Activated naive CD4-positive, alpha-beta T cell treated with anti-CD3 and anti-CD28 coated beads, Interleukin-2, amount 50 U/mL, for 72 hours (primary cell): ENCODE data around the gene HOXD9. TPM values are rescaled to one million over a fixed set of nuclear protein-coding genes. Genes with fewer than 3 reads are reported as not detected.

ENCODE experiments used
- ATAC-seq, 2 donors: fragments of 150-1000 bp; cut with Tn5 transposase; 2 replicates each; pipeline ENCODE4 v1.10.0; 2021; ENCODE audit warnings: mild to moderate bottlenecking in 2 of 2, moderate library complexity in 2 of 2
- DNase-seq, 2 donors: peaks; one replicate each; pipeline ENCODE4 v3.0.0; 2021 to 2022; ENCODE audit warnings: low spot score in 2 of 2
- H3K27ac Mint-ChIP-seq, 2 donors: one replicate each; pipeline ENCODE4 v1.8.0; 2022; ENCODE audit warnings: mild to moderate bottlenecking in 2 of 2, mixed read lengths in 2 of 2
- H3K36me3 Mint-ChIP-seq, 2 donors: one replicate each; pipeline ENCODE4 v1.8.0; 2022; ENCODE audit warnings: mixed read lengths in 2 of 2
- H3K9me3 Mint-ChIP-seq, 2 donors: one replicate each; pipeline ENCODE4 v1.8.0; 2022; ENCODE audit warnings: mixed read lengths in 2 of 2
- total RNA-seq, 2 donors: library from RNA; stranded (reverse); gene quantifications; one replicate each; pipeline ENCODE4 v1.2.3, GENCODE V29; 2022

The HOXD9 gene
- total RNA-seq, 2 donors from 2014 or later = not detected

DNA sequence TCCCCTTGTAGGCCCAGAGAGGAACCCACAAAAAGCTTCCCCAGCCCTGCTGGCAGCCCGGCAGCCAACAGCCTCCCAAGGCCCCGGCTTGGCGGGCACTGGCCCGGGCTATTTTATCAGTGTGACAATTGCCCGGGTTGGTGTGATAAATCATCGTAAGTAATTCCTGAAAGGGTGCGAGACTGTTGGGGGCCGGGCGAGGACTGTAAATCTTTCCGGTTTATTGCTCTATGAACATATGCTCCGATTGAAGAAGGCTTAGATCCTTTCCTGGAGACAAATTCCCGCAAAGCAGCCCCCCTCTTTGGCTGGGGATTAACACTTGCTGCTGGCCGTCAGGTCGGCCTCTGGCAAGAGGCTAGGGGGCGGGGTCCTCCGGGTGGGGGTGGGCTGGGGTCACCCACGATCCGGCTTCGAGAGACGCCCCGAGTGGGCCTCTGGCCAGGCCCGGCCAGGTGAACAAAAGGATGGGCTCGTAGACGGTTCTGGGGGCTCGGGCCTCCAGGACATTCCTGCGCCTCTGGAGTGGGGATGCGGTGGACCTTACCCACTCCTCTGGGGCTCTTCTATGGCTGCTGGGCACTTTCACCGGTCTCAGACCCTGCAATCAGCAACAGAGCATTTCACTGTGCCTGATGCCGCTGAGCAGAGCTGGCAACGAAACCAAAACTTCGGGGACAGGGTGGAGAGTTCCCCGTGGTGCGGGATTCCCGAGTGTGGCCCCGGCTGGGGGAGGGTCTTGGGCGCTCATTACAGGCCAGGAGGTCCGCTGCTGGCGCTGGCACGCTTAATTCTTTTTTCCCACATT lies 36.5 kb downstream of the HOXD9 start:
- Mint-ChIP-seq H3K27ac (no peak overlapping the region), H3K9me3 (peaks cover 2 to 6% of the 10 kb centered on the region in 2 donors), H3K36me3 (peaks cover 16 to 37% of the 10 kb centered on the region in 2 donors)
- DNase-seq (no peak), ATAC-seq (no peak)

DNA sequence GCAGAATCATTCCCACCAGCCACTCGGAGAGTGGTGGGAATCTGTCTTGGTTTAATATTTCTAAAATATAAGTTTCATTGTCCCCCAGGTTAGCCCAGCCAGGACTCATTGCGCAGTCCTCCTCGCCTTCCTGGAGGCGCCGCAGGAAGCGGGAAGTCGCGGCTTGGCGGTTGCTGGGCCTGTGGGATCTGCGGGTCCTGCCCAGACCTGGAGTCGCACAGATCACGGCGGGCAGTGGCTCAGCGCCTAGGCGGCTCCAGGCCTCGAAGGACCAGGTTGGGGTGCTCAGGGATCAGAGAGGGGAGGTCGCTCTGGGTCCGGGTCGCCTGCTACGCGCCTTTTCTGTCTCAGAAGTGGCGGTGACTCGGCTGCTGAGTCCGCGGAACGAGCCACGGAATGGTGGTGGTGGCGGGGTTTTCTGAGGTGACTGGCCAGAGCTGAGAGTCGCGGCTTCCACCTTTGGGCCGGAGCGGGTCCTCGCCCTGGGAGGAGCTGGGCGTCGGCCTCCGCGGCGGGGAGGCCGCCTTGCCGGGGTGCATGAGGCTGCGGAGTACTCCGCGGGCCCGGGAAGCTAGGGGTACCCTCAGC lies 37.2 kb downstream of the HOXD9 start:
- no peak for ATAC-seq
- no peak for DNase-seq
- H3K36me3 Mint-ChIP-seq = peaks cover 19 to 42% of the 10 kb centered on the region in 2 donors
- H3K9me3 Mint-ChIP-seq = peaks cover 5 to 8% of the 10 kb centered on the region in 2 donors
- H3K27ac Mint-ChIP-seq = no peak overlapping the region

DNA sequence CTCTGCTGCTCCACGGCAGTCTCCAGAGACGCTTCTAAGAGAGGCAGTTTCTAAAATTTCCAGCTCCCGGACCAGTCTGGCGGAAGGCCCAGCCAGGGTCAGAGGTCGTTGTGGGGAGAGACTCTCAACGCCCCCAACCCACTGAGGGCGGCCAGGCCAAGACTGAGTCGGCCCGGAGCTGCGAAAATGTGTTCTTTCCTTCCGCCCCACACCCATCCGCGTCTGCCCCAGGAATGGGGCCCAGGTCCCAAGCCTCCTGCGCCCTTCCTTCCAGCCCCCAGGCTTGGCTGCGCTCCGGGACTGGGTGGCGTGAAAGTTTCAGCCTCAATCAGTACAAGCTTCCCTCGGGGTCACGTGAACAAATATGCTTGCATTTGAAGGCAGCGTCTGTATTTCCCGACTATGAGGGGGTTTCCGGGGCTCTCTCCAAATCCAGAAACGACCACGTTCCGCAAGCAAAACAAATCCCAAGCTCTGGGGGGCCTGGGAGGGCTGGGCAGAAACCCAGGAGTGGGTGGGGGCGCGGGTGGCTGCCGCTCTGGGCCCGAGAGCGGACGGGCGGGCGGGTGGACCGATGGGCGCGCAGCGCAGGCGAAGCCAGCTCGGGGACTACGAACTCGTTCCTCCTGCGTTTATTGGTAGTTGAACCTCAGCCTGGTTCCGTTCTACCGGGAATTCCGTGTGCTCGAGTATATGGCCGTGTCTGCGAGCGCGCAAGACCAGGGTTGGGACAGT lies 37.9 kb downstream of the HOXD9 start:
- H3K9me3 Mint-ChIP-seq = peaks cover 5 to 8% of the 10 kb centered on the region in 2 donors
- no peak for DNase-seq
- H3K36me3 Mint-ChIP-seq = peaks cover 19 to 42% of the 10 kb centered on the region in 2 donors
- no peak for ATAC-seq
- peak overlapping the region in 1 of 2 donors; percentile 55 for H3K27ac Mint-ChIP-seq

DNA sequence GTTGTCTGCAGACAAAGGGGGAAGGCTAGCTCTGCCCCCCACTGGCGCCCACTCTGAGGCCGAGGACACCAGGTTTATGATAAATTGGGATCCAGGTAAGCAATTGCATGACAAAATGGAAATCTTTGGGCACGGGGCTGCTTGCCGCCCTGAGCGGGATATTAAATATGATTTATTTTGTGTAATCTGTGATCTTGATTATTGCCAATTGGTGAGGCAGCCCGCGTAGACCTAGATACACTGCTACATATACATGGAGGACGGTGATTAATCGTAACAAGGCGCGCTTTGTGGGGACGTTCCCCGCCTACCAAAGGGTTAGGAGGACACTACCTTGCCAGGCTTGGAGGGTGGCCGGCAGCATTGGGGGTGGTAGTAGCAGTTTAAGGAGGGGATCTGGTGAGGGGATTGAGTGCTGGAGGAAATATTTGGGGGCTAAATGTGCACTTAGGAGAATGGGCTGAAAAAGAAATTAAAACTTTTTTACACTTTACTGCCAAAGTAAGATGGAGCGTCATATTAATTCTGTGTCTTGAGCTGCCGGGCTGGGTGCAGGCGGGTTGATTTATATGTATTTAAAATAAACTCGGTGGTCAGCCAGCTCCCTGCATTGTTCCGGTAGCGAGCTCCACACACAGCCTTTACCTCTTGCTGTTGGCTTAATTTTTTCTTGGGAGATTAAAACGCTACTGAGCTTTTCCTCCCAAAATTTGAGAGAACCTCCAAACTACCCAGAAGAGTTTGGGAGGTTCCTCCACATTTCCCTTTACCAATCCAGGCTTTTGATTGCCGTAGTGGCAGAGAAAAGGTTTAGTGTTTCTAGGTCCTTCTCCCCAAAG lies 38.7 kb downstream of the HOXD9 start:
- H3K27ac Mint-ChIP-seq = peak overlapping the region in 1 of 2 donors; percentile 29
- peaks cover 5 to 8% of the 10 kb centered on the region in 2 donors for H3K9me3 Mint-ChIP-seq
- no peak for ATAC-seq
- H3K36me3 Mint-ChIP-seq = peaks cover 19 to 42% of the 10 kb centered on the region in 2 donors
- DNase-seq = no peak

DNA sequence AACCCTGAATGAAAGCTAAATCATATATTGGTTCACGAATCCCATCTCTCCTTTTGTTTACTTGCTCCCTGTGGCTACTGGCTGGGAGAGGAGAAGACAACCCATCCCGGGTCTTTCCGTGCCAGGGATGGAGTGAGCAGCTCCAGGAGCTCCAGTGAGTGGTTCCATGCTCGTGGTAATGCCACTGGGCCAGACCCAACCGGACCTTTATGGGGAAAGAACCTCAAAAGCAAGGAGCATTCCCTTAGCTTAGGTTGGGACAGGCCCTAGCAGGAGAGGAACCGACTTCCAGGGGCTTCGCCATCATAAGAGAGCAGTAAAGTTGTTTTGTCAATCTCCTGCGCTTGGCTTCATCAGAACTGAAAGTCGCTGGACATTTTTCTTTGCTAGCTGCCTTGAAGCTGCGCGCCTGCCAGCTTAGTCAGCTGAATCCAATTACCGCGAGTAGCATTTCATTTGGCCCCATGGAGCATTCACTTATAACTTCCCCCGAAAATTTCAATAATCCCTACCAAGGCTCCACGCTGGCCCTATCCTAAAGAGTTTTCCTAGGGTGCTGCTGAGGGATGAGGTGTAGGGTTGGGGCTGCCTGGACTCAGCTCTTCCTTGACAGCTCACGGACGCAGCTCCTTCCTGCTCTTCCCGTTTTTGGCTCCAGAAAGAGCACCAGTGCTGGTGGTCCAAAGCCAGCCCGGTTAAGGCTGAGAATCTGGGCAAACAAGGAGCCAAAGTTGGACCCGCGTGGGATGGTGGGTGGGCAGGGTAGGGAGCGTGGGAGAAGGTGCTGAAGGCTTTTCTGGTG lies 39.5 kb downstream of the HOXD9 start:
- Mint-ChIP-seq H3K9me3 (peaks cover 5 to 8% of the 10 kb centered on the region in 2 donors), H3K36me3 (peaks cover 19 to 42% of the 10 kb centered on the region in 2 donors), H3K27ac (no peak overlapping the region)
- DNase-seq (no peak), ATAC-seq (no peak)

DNA sequence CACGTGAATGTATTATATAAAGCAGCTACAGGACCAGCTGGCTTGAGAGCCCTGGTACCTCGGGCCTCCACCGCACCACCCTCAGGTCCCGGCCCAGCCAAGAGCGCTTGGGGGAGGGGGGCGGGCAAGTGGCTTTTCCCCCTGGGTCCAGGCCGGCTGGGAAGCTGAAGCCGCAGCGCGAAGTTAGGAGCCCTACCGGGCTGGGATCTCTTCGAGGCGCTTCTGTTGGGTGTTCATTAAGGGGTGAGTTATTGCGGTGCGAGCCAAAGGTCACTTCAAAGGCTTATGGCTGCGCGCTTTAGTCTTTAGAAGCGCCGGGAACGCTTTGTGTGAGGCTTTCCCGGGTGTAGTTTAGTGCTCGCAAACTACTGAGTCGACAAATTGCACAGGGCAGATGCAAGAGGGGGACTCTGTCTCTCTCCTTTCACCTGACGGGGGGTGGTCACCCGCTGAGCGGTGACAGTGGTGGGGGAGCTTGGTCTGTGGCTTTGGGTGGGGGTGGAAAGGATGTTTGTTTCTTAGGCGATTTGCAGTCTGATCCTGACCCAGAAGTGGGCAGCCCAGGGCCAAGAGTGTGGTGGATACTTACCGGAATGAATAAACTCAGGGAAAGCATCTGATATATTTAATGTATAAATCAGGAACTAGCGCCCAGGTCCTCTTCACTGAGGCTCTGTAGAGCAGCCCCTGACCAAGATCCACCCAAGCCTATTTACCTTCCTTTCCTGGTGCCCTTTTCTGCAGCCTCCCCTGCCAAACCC lies 40.6 kb downstream of the HOXD9 start:
- Mint-ChIP-seq H3K27ac (no peak overlapping the region), H3K9me3 (peaks cover 5 to 8% of the 10 kb centered on the region in 2 donors), H3K36me3 (peaks cover 25 to 35% of the 10 kb centered on the region in 2 donors)
- DNase-seq (no peak), ATAC-seq (no peak)

DNA sequence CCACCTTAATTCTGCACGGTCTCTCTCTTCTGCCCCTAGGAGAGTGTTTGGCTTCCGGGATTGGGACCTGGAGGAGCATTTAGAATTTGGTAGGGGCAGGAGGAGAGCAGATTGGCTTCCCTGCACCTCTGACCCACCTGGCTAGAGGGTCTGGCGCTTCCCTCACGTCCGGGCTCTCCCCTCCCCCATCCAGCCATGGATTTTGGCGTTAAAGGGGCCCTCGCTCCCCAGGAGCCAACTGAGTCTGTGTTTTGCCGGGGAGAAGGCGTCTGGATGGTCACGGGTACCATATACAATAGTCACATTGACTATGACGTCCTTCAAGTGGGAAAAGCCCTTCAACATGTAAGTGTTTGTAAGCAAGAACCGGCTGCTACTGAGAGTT lies 41.1 kb downstream of the HOXD9 start:
- Mint-ChIP-seq H3K9me3 (peaks cover 5 to 8% of the 10 kb centered on the region in 2 donors), H3K36me3 (peaks cover 25 to 30% of the 10 kb centered on the region in 2 donors), H3K27ac (peak overlapping the region in 1 of 2 donors; percentile 88)
- no peak for ATAC-seq
- DNase-seq = no peak

DNA sequence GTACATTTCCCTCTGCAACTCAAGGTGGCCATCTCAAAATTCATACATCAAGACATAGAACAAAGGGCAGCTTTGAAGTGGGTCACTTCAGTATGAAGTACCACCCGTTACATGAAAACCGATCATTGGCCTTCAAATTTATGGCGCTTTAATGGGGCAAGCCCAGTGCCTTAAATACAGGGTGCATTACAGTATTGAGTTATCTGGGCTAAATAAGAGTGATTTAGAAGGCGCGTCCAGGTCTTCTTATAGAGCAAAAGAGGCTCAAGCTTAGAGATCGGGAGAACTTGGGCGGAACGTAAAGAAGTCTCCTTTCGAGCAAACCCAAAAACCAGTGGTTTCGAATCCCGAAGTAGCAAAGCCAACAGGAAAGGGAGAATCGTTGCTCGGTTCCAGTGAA lies 41.7 kb downstream of the HOXD9 start:
- DNase-seq = no peak
- no peak for ATAC-seq
- H3K9me3 Mint-ChIP-seq = peaks cover 5 to 8% of the 10 kb centered on the region in 2 donors
- H3K27ac Mint-ChIP-seq = peak overlapping the region in 1 of 2 donors; percentile 88
- peaks cover 25 to 30% of the 10 kb centered on the region in 2 donors for H3K36me3 Mint-ChIP-seq

DNA sequence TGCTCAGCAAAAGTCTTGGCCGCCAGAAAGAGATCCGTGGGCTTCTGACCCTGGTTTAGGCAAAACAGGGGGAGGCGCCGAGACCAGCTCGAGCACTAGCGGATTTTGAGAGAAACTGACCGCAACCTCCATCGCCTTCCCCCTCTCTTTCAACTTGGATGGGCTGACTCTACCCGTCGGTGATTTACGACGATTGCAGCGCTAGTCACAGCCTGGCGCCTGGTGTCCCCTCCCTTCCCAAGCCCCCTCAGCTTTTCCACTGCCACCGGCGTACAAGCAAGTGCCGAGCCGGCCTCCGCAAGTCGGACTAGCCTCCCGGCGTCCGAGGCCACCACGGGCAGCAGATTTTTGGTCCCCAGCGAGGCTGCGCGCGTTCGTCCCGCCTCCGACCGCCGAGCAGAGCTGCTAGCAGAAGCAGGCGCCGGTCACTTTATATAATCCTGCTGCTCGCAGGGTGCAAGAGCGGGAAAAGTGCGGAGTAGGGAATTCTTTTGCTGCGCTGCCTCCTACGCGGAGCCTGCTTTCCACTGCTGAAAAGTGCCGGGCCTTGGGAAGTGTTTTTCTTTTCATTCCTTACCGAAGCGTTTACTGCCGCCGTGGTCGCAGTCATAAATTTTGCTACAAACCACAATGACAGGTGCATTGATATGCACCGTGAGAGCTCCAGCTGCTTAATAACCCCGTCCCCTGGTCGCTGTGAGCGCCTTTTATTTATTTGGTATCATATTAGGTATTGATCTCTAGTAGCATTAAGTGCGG lies 42.3 kb downstream of the HOXD9 start:
- DNase-seq (no peak), ATAC-seq (no peak)
- Mint-ChIP-seq H3K36me3 (peaks cover 25 to 30% of the 10 kb centered on the region in 2 donors), H3K27ac (peak overlapping the region in 1 of 2 donors; percentile 57), H3K9me3 (peaks cover 5 to 8% of the 10 kb centered on the region in 2 donors)

DNA sequence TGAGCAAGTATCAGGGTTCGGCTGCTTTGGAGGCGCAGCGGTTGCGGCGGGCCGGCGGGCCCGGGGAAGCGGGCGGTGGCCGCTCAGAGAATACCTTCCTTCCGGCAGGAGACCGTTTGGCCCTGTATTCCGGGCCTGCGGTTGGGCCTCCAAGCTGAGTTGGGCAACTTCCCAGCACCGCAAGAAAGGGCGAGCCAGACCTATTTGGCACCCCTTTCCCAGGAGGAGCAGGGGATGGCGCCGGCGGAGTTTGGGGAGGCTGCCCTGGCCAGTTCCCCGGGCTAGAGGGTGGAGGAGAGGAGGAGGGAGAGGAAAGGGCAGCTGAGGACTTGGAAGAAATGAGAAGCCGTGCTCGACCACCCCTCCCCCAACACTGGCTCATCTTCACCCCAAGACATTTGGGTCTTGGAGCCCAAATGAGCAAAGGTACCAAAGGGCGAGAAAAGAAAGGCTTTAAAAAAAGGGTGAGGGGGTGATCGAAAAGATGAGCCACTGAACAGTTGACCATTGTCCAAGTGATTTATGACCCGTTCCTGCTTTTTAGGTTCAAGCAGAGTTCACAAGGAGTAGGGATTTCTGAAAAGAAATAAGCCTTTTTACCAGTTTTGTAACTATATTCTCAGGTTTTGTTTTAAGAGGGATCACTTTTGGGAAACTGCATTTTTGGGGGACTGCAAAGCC lies 43.0 kb downstream of the HOXD9 start:
- ATAC-seq (no peak), DNase-seq (no peak)
- Mint-ChIP-seq H3K9me3 (peaks cover 5 to 8% of the 10 kb centered on the region in 2 donors), H3K27ac (peak overlapping the region in 1 of 2 donors; percentile 57), H3K36me3 (peaks cover 25 to 30% of the 10 kb centered on the region in 2 donors)

DNA sequence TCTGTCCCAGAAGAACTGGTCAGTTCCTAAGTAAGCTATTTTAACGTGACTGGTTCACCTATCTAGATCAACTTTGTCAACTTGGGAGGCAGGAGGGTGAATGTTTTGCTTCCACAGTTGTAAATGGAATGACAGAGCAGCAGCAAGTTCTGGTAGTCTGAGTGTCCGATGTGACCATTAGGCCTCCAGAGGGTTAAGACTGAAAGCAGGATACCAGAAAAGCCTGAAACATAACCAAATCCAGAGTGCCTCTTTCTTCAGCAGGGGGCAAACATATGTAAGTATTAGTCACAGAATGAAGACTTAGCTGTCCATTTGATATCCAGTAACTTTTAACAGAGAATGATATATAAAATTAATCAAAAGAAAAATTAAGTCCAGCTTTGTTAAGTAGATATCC lies 43.8 kb downstream of the HOXD9 start:
- ATAC-seq = no peak
- DNase-seq = no peak
- Mint-ChIP-seq H3K27ac (no peak overlapping the region), H3K36me3 (peaks cover 20 to 25% of the 10 kb centered on the region in 2 donors), H3K9me3 (peaks cover 5 to 8% of the 10 kb centered on the region in 2 donors)

DNA sequence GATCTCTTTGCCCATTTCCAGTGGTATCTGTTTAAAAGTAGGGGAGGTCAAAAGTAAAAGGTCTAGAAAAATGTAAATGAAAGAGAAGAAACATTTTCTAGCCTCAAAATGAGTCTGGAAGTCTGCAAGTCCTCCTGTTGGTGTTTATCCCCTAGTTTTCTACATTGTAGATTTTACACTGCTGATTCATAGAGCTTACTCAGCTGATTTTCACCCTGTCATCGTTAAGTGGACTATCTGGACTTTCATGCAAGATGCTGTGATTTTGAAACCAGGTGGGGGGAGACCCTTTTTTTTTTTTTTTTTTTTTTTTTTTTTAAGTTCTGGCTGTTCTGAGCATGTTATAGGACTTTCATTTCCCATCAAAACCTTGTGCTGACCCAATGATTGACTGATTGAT lies 44.9 kb downstream of the HOXD9 start:
- DNase-seq (no peak), ATAC-seq (no peak)
- peaks cover 5 to 8% of the 10 kb centered on the region in 2 donors for H3K9me3 Mint-ChIP-seq
- H3K27ac Mint-ChIP-seq = no peak overlapping the region
- H3K36me3 Mint-ChIP-seq = peaks cover 16 to 19% of the 10 kb centered on the region in 2 donors

DNA sequence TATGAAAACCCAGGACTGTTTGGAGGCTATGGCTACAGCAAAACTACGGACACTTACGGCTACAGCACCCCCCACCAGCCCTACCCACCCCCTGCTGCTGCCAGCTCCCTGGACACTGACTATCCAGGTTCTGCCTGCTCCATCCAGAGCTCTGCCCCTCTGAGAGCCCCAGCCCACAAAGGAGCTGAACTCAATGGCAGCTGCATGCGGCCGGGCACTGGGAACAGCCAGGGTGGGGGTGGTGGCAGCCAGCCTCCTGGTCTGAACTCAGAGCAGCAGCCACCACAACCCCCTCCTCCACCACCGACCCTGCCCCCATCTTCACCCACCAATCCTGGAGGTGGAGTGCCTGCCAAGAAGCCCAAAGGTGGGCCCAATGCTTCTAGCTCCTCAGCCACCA lies 46.7 kb downstream of the HOXD9 start:
- no peak for DNase-seq
- Mint-ChIP-seq H3K9me3 (peaks cover 1 to 2% of the 10 kb centered on the region in 2 donors), H3K27ac (no peak overlapping the region), H3K36me3 (peaks cover 3 to 8% of the 10 kb centered on the region in 2 donors)
- ATAC-seq = no peak

DNA sequence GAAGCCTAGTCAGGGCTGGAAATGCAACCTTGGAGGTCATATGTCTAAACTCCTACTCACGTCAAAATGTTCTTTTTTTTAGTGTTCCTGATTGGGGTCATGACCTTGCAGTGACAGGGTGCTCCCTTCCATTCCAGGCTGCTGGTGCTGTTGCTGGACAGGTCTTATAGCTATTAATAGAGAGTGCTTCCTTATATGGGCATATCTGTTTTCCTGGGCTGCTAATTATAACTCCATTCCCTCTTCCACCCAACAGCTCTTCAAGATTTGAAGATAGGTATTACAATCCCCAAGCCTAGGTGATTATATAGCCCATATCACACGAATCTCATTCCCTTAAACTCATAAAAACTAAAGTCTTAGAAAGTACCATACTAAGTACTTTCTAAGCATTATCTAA lies 47.2 kb downstream of the HOXD9 start:
- no peak overlapping the region for H3K27ac Mint-ChIP-seq
- ATAC-seq (no peak), DNase-seq (no peak)
- peaks cover 0 to 6% of the 10 kb centered on the region in 2 donors for H3K36me3 Mint-ChIP-seq
- H3K9me3 Mint-ChIP-seq = no peaks in the 10 kb centered on the region
